Measurements from ENCODE around the gene RAD51B.

DNA sequence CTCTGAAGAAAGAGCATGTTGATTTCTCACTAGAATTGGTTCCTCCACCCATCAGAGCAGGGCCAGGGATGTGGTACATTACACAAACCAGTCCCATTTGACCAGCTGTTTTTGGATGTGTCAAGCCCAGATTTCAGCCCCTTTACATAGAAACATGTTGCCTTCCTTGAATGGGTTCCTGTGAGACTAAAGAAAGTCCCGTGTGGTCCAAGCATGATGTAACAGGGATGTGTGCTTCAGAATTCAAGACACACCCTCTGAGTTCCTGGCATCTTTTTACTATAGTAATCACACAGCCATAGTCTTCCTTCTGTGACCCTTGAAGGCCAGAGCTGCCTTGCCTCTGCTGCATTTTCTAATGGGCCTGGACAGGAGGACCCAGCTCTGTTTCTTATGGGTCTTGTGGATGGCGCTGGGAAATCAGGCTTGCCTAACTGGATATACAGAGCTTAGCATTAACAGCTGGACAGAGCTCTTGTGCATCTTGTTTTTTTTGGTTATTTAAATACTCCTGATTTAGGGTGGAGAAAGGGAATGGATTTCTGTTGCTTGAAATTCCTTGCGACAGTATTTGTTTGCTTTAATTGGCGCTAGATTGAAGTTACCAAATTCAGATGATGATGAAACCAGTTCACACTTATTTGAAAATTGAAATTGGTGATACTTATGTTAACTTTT is 632.3 kb downstream of the RAD51B start:
- TF ChIP-seq, protein P1, sequence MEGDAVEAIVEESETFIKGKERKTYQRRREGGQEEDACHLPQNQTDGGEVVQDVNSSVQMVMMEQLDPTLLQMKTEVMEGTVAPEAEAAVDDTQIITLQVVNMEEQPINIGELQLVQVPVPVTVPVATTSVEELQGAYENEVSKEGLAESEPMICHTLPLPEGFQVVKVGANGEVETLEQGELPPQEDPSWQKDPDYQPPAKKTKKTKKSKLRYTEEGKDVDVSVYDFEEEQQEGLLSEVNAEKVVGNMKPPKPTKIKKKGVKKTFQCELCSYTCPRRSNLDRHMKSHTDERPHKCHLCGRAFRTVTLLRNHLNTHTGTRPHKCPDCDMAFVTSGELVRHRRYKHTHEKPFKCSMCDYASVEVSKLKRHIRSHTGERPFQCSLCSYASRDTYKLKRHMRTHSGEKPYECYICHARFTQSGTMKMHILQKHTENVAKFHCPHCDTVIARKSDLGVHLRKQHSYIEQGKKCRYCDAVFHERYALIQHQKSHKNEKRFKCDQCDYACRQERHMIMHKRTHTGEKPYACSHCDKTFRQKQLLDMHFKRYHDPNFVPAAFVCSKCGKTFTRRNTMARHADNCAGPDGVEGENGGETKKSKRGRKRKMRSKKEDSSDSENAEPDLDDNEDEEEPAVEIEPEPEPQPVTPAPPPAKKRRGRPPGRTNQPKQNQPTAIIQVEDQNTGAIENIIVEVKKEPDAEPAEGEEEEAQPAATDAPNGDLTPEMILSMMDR (IDR thresholded peaks at IDR 0.05), result no peak
- TF ChIP-seq POLR2AphosphoS5 (IDR thresholded peaks at IDR 0.05) (no peak), POLR2A (IDR thresholded peaks at IDR 0.05) (no peak)

Data from upper lobe of left lung (tissue), 4 donors.